HCT116 (cell line): ENCODE results near the gene RHOBTB1. TPM values are rescaled to one million over a fixed set of nuclear protein-coding genes. Genes with fewer than 3 reads are reported as not detected.

Source experiments
- ATAC-seq: fragments of 200-7000 bp; cut with Tn5 transposase; 2 replicates; pipeline ENCODE4 v1.9.1; 2020; ENCODE audit warnings: mild to moderate bottlenecking, moderate library complexity
- BruUV-seq: library from RNA; stranded (reverse); fragments of 400-500 nt; replicated peaks from 2 replicates; lab custom pipeline; 2021; lab: Mats Ljungman, UMichigan
- CTCF ChIA-PET: fragments of 300-600 bp; sonication (Branson Sonifier 250); formaldehyde crosslinking; loops from one replicate; lab custom pipeline; 2021; ENCODE audit warnings: antibody characterized with exemption; lab: Charles Lee
- POLR2A ChIA-PET: fragments of 300-600, 350-600 bp; sonication (Branson Sonifier 250); formaldehyde crosslinking; loops from one replicate; lab custom pipeline; 2021; ENCODE audit warnings: antibody characterized with exemption; lab: Charles Lee
- RAD21 ChIA-PET, 2 experiments: fragments of 300-600 bp; sonication (Branson Sonifier 250); formaldehyde crosslinking; loops; one replicate each; lab custom pipeline; 2023; ENCODE audit warnings: low total read pairs in 2 of 2; ENCODE audit not compliant: uncharacterized antibody in 2 of 2, unreplicated experiment in 2 of 2, low non-redundant PET in 1 of 2; lab: Charles Lee
- DNase-seq: peaks from one replicate; pipeline ENCODE4 v3.0.0-alpha.2; 2010; ENCODE audit warnings: low read depth, low spot score
- H2AFZ ChIP-seq: fragments of 200-600 bp; shearing (Covaris generic), sonication (generic); 2 replicates; pipeline ENCODE4 v1.6.1; 2017; ENCODE audit warnings: low read depth, mixed run types, mixed read lengths, antibody characterized with exemption, low read length; ENCODE audit not compliant: poor library complexity, severe bottlenecking
- H3K27ac ChIP-seq: 2 replicates; pipeline ENCODE4 v1.5.1; 2012; ENCODE audit warnings: low read depth, low read length
- H3K27me3 ChIP-seq: fragments of 200-600 bp; sonication (generic); 2 replicates; pipeline ENCODE4 v1.6.1; 2016; ENCODE audit warnings: mixed run types, low read length, mixed read lengths; ENCODE audit not compliant: insufficient read depth
- H3K36me3 ChIP-seq, 2 experiments: fragments of 200-500 bp in 1 of 2; fragments of 200-600 bp in 1 of 2; sonication (Bioruptor generic) in 1 of 2; sonication (generic) in 1 of 2; 2 replicates each; pipeline versions ENCODE4 v1.5.1 to v1.6.1; 2014 to 2016; ENCODE audit warnings: low read length in 2 of 2, inconsistent platforms in 1 of 2, mixed read lengths in 1 of 2, mixed run types in 1 of 2; ENCODE audit not compliant: insufficient read depth in 2 of 2, control insufficient read depth in 1 of 2
- H3K4me1 ChIP-seq, 2 experiments: fragments of 200-600 bp in 1 of 2; sonication (generic) in 1 of 2; 2 replicates each; pipeline versions ENCODE4 v1.5.1 to v1.6.1; 2012 to 2017; ENCODE audit warnings: low read length in 2 of 2, inconsistent platforms in 1 of 2, mild to moderate bottlenecking in 1 of 2, mixed read lengths in 1 of 2, mixed run types in 1 of 2, moderate library complexity in 1 of 2; ENCODE audit not compliant: insufficient read depth in 2 of 2, control insufficient read depth in 1 of 2
- H3K4me2 ChIP-seq: fragments of 200-600 bp; sonication (generic); 2 replicates; pipeline ENCODE4 v1.6.1; 2017; ENCODE audit warnings: mixed run types, low read length, mixed read lengths
- H3K4me3 ChIP-seq, 2 experiments: fragments of 200-600 bp in 1 of 2; sonication (generic) in 1 of 2; replicated peaks in 1 of 2; 2 replicates each; pipeline ENCODE4 v1.5.1; 2011 to 2016; ENCODE audit warnings: low read length in 2 of 2, control low read depth in 1 of 2, low read depth in 1 of 2, mild to moderate bottlenecking in 1 of 2, mixed read lengths in 1 of 2, mixed run types in 1 of 2
- H3K79me2 ChIP-seq: fragments of 200-600 bp; sonication (generic); 2 replicates; pipeline ENCODE4 v1.6.1; 2017; ENCODE audit warnings: mild to moderate bottlenecking, mixed run types, low read length, moderate library complexity, mixed read lengths; ENCODE audit not compliant: insufficient read depth
- H3K9ac ChIP-seq: fragments of 200-600 bp; sonication (generic); 2 replicates; pipeline ENCODE4 v1.6.1; 2016; ENCODE audit warnings: low read length, mixed read lengths
- H3K9me2 ChIP-seq: fragments of 200-600 bp; sonication (generic), shearing (Covaris generic); 2 replicates; pipeline ENCODE4 v1.6.1; 2017; ENCODE audit warnings: mixed run types, mild to moderate bottlenecking, moderate library complexity; ENCODE audit not compliant: insufficient read depth
- H3K9me3 ChIP-seq, 2 experiments: fragments of 200-500 bp in 1 of 2; fragments of 200-600 bp in 1 of 2; sonication (Bioruptor generic) in 1 of 2; sonication (generic) in 1 of 2; 2 replicates each; pipeline ENCODE4 v1.6.1; 2014 to 2017; ENCODE audit warnings: low read length in 2 of 2, mixed read lengths in 2 of 2, inconsistent platforms in 1 of 2, low read depth in 1 of 2, mild to moderate bottlenecking in 1 of 2, mixed run types in 1 of 2, moderate library complexity in 1 of 2; ENCODE audit not compliant: control insufficient read depth in 1 of 2, insufficient read depth in 1 of 2
- H4K20me1 ChIP-seq: fragments of 200-600 bp; sonication (generic), shearing (Covaris generic); 2 replicates; pipeline ENCODE4 v1.6.1; 2017; ENCODE audit warnings: mixed run types, mild to moderate bottlenecking, moderate library complexity; ENCODE audit not compliant: insufficient read depth
- ATF3 ChIP-seq: IDR thresholded peaks from 2 replicates; pipeline ENCODE4 v1.6.1; 2012
- CBX3 ChIP-seq: IDR thresholded peaks from 2 replicates; pipeline ENCODE4 v1.6.1; 2012; ENCODE audit warnings: low read depth
- CEBPB ChIP-seq: IDR thresholded peaks from 2 replicates; pipeline ENCODE4 v1.6.1; 2012; ENCODE audit warnings: low read depth
- EZH2 ChIP-seq: fragments of 200-600 bp; sonication (generic); IDR thresholded peaks from 2 replicates; pipeline ENCODE4 v1.6.1; 2017; ENCODE audit warnings: antibody characterized with exemption, mixed run types
- FOSL1 ChIP-seq: IDR thresholded peaks from 2 replicates; pipeline ENCODE4 v1.6.1; 2012; ENCODE audit warnings: low read depth
- JUND ChIP-seq: IDR thresholded peaks from 2 replicates; pipeline ENCODE4 v1.6.1; 2012
- MAX ChIP-seq: IDR thresholded peaks from 2 replicates; pipeline ENCODE4 v1.6.1; 2012
- POLR2A ChIP-seq: IDR thresholded peaks from 2 replicates; pipeline ENCODE4 v1.7.0; 2011; ENCODE audit warnings: borderline replicate concordance; ENCODE audit not compliant: insufficient read depth, insufficient read length; ENCODE audit errors: extremely low read depth
- RAD21 ChIP-seq: IDR thresholded peaks from 2 replicates; pipeline ENCODE4 v1.6.1; 2012; ENCODE audit warnings: low read depth, mild to moderate bottlenecking
- SIN3A ChIP-seq: IDR thresholded peaks from 2 replicates; pipeline ENCODE4 v1.6.1; 2012; ENCODE audit warnings: low read depth
- SP1 ChIP-seq: IDR thresholded peaks from 2 replicates; pipeline ENCODE4 v1.6.1; 2012; ENCODE audit warnings: low read depth
- ZBTB33 ChIP-seq: IDR thresholded peaks from 2 replicates; pipeline ENCODE4 v1.6.1; 2011; ENCODE audit warnings: mild to moderate bottlenecking, low read length, moderate library complexity; ENCODE audit not compliant: insufficient replicate concordance; ENCODE audit errors: extremely low read depth
- ZFX ChIP-seq: fragments of 450-650 bp; IDR thresholded peaks from 2 replicates; pipeline ENCODE4 v1.6.1; 2017
- intact Hi-C: fragments of 100-400 bp; cut with micrococcal nuclease; formaldehyde crosslinking; loops from 2 replicates; pipeline ENCODE4 v1.10.0; 2022
- total RNA-seq: library from RNA; stranded (reverse); gene quantifications from one replicate; pipeline ENCODE4 v1.2.1, GENCODE V29; 2021; ENCODE audit not compliant: unreplicated experiment

The RHOBTB1 gene
- total RNA-seq, 1 experiment from 2014 or later: 1.6 TPM

- Histone ChIP-seq H3K27ac (no peak overlapping the region), H3K4me1 (peaks cover 0 to 9% of the 10 kb centered on the region in 2 experiments; a peak in 2 of 4 replicates), H3K9me3 (no peaks in the 10 kb centered on the region), H3K27me3 (no peaks in the 10 kb centered on the region), H4K20me1 (no peaks in the 10 kb centered on the region), H3K9me2 (no peaks in the 10 kb centered on the region), H3K36me3 (no peaks in the 10 kb centered on the region), H3K9ac (no peak overlapping the region), H3K79me2 (no peaks in the 10 kb centered on the region), H3K4me2 (no peak overlapping the region), H2AFZ (no peak overlapping the region), H3K4me3 (no peak overlapping the region)
- ChIA-PET POLR2A (no interaction called here), RAD21 (no interaction called here), CTCF (no interaction called here)
- DNase-seq (no peak), ATAC-seq (no peak)
- intact Hi-C loops: no loop called here
- BruUV-seq: no TSS peak
- no peak for TF ChIP-seq MAX
- TF ChIP-seq POLR2A: no peak
- no peak for TF ChIP-seq EZH2
- no peak for TF ChIP-seq FOSL1
- no peak for TF ChIP-seq SP1
- no peak for TF ChIP-seq JUND
- no peak for TF ChIP-seq RAD21
- TF ChIP-seq ZFX: no peak
- no peak for TF ChIP-seq SIN3A
- no peak for TF ChIP-seq CBX3
- TF ChIP-seq ZBTB33: no peak
- TF ChIP-seq CEBPB: no peak
- TF ChIP-seq ATF3: no peak
Measured at GRCh38 chr10:60849217-60849616, 94.8 kb downstream of the RHOBTB1 start.
